ENCODE data around the gene HHATL. TPM values are rescaled to one million over a fixed set of nuclear protein-coding genes. Genes with fewer than 3 reads are reported as not detected.

Gene HHATL
- total RNA-seq, 2 experiments from 2014 or later = not detected

DNA sequence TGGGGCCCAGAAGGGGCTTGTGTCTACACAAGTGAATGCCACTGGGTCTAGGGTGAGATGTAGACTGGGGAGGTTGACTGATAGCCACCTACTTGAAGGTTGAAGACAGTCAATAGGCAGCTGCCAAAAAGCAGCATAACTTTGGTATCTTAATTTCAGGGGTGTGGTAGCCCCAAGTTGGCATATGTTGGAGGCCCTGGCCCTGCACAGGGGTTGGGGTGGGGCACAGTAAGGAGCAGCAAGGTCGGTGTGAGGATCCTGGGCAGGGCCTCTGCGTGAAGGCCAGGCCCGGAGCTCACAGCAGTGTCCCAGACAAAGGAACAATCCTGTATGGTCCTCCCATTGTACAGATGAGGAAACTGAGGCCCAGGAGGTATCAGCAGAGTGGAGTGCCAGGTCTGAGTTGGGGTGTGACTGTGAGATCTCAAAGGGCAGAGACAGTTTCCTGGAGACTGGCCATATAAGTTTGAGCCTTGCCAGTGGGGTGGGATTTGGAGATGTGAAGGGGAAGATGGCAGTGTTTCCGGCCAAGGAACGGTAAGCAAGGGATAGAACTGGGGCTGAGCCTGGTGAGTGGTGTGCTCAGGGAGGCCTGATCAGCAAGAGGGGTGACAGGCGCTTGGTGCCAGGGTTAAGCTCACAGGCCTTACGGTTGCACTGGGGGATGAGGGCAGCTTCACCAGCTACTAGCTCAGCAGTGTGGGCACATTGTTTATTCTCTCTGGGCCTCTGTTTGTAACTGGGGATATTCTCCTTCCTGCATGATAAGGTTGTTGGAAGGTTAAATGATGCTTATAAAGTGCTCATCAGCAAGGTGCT is 15.6 kb downstream of the HHATL start:
- H2AFZ ChIP-seq (ENCODE audit: low read length) = no peak overlapping the region
- TF ChIP-seq, protein P1, sequence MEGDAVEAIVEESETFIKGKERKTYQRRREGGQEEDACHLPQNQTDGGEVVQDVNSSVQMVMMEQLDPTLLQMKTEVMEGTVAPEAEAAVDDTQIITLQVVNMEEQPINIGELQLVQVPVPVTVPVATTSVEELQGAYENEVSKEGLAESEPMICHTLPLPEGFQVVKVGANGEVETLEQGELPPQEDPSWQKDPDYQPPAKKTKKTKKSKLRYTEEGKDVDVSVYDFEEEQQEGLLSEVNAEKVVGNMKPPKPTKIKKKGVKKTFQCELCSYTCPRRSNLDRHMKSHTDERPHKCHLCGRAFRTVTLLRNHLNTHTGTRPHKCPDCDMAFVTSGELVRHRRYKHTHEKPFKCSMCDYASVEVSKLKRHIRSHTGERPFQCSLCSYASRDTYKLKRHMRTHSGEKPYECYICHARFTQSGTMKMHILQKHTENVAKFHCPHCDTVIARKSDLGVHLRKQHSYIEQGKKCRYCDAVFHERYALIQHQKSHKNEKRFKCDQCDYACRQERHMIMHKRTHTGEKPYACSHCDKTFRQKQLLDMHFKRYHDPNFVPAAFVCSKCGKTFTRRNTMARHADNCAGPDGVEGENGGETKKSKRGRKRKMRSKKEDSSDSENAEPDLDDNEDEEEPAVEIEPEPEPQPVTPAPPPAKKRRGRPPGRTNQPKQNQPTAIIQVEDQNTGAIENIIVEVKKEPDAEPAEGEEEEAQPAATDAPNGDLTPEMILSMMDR (conservative IDR thresholded peaks at IDR 0.05; ENCODE audit: low read length) = no peak
- TF ChIP-seq EZH2phosphoT487 (IDR thresholded peaks at IDR 0.05; ENCODE audit: borderline replicate concordance, low read depth, low read length) = no peak
- intact Hi-C loops (cut with micrococcal nuclease; ENCODE audit: unreplicated experiment) = no loop called here
- no TSS peak for BruUV-seq (replicated peaks)
- no peak for DNase-seq (ENCODE audit: low spot score)
- H3K4me2 ChIP-seq (ENCODE audit: low read length) = no peak overlapping the region
- no peaks in the 10 kb centered on the region for H3K4me1 ChIP-seq (ENCODE audit: insufficient read depth, low read length, poor library complexity, severe bottlenecking)
- no peaks in the 10 kb centered on the region for H3K9me3 ChIP-seq (ENCODE audit: low read length)
- no peaks in the 10 kb centered on the region for H4K20me1 ChIP-seq (ENCODE audit: insufficient read depth, low read length)
- H3K9me2 ChIP-seq (ENCODE audit: insufficient read depth, low read length) = no peaks in the 10 kb centered on the region
- no peaks in the 10 kb centered on the region for H3K79me2 ChIP-seq (ENCODE audit: insufficient read depth, low read depth, low read length)
- H3K36me3 ChIP-seq (ENCODE audit: insufficient read depth, low read length) = no peaks in the 10 kb centered on the region
- ChIA-PET POLR2A (no interaction called here), CTCF (ENCODE audit: unreplicated experiment) (no interaction called here)
- H3K27ac ChIP-seq (ENCODE audit: low read depth, low read length, poor library complexity, severe bottlenecking) = no peak overlapping the region
- H3K4me3 ChIP-seq (ENCODE audit: low read depth, low read length, poor library complexity, severe bottlenecking) = no peak overlapping the region

DNA sequence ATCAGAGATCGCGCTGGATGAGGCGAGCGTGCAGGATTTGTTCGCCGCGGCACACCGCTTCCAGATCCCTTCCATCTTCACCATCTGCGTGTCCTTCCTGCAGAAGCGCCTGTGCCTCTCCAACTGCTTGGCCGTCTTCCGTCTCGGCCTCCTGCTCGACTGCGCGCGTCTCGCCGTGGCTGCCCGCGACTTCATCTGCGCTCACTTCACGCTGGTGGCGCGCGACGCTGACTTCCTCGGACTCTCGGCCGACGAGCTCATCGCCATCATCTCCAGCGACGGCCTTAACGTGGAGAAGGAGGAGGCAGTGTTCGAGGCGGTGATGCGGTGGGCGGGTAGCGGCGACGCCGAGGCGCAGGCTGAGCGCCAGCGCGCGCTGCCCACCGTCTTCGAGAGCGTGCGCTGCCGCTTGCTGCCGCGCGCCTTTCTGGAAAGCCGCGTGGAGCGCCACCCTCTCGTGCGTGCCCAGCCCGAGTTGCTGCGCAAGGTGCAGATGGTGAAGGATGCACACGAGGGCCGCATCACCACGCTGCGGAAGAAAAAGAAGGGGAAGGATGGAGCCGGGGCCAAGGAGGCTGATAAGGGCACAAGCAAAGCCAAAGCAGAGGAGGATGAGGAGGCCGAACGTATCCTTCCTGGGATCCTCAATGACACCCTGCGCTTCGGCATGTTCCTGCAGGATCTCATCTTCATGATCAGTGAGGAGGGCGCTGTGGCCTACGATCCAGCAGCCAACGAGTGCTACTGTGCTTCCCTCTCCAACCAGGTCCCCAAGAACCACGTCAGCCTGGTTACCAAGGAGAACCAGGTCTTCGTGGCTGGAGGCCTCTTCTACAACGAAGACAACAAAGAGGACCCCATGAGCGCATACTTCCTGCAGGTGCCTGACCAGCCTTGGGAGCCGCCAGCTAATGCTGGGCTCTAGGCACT is 16.4 kb downstream of the HHATL start:
- no peak overlapping the region for H2AFZ ChIP-seq (ENCODE audit: low read length)
- intact Hi-C loops (cut with micrococcal nuclease; ENCODE audit: unreplicated experiment) = no loop called here
- H3K27ac ChIP-seq (ENCODE audit: low read depth, low read length, poor library complexity, severe bottlenecking) = no peak overlapping the region
- H4K20me1 ChIP-seq (ENCODE audit: insufficient read depth, low read length) = no peaks in the 10 kb centered on the region
- no peak overlapping the region for H3K4me3 ChIP-seq (ENCODE audit: low read depth, low read length, poor library complexity, severe bottlenecking)
- no TSS peak for BruUV-seq (replicated peaks)
- TF ChIP-seq, protein P1 (conservative IDR thresholded peaks at IDR 0.05; ENCODE audit: low read length) = no peak
- TF ChIP-seq EZH2phosphoT487 (IDR thresholded peaks at IDR 0.05; ENCODE audit: borderline replicate concordance, low read depth, low read length) = no peak
- CTCF ChIA-PET (ENCODE audit: unreplicated experiment) = no interaction called here
- no peaks in the 10 kb centered on the region for H3K36me3 ChIP-seq (ENCODE audit: insufficient read depth, low read length)
- no peaks in the 10 kb centered on the region for H3K9me3 ChIP-seq (ENCODE audit: low read length)
- no peaks in the 10 kb centered on the region for H3K4me1 ChIP-seq (ENCODE audit: insufficient read depth, low read length, poor library complexity, severe bottlenecking)
- no peaks in the 10 kb centered on the region for H3K9me2 ChIP-seq (ENCODE audit: insufficient read depth, low read length)
- H3K4me2 ChIP-seq (ENCODE audit: low read length) = no peak overlapping the region
- no peak for DNase-seq (ENCODE audit: low spot score)
- POLR2A ChIA-PET = no interaction called here
- H3K79me2 ChIP-seq (ENCODE audit: insufficient read depth, low read depth, low read length) = no peaks in the 10 kb centered on the region
